ENCODE measurements around the gene KIAA1217. TPM values are rescaled to one million over a fixed set of nuclear protein-coding genes. Genes with fewer than 3 reads are reported as not detected.

KIAA1217 gene
- total and polyA plus RNA-seq, 9 of the 15 experiments (the other 6 are each of a cell fraction or from before 2014, with no cell fraction given), result 0.04 TPM; not detected in 8

DNA sequence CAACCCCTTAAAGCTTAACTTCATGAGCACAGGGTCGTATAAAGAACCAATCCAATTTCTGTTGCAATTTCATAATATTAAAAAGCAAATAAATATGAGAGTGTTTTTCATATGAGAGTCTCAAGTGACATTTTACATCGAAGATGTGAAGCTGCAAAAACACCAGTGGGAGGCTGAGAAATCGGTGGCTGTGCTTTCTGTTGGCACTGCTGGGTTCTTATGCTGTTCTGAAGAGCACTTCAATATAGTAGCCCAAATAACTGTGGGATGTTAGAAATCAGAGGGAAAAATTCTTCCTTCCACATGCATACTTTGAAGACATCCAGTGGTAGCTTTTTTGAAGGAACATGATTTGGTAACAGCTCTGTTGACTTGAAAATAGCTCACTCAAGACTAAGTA lies 269.0 kb downstream of the KIAA1217 start:
- no peak overlapping the region for H3K27ac ChIP-seq (ENCODE audit: extremely low read depth, low read depth, low read length)
- DNase-seq (ENCODE audit: extremely low read depth in 1 of 4, low spot score in 3 of 4), result no peak

More for the DNA sequence above, 269.0 kb downstream of the KIAA1217 start:
- no peaks in the 10 kb centered on the region for H3K9me3 ChIP-seq (replicated peaks; ENCODE audit: control insufficient read depth, insufficient read depth, low read depth, low read length)
- 0 out of 5 replicates have a peak, but pooled peaks cover 0 to 7% of the 10 kb centered on the region in 2 experiments for H3K27me3 ChIP-seq (ENCODE audit: control insufficient read depth in 2 of 2, insufficient read depth in 2 of 2, low read length in 2 of 2)
- no peaks in the 10 kb centered on the region for H3K9me1 ChIP-seq (ENCODE audit: control insufficient read depth, insufficient read depth, low read length)
- intact Hi-C loops (cut with micrococcal nuclease), result no loop called here
- ChIA-PET POLR2A (interaction anchor here (0.6 kb wide), 1 partner anchor 55 kb away, joined by 3 read pairs; no protein-coding TSS in a partner anchor), CTCF (ENCODE audit: low intra/inter-chr PET ratio) (no interaction called here)
- FAIRE-seq (no peak), ATAC-seq (no peak)
- H3K4me1 ChIP-seq (replicated peaks in 1 of 2; ENCODE audit: control insufficient read depth in 2 of 2, insufficient read depth in 2 of 2, low read length in 2 of 2), result no peaks in the 10 kb centered on the region
- in situ Hi-C loops (cut with MboI), result no loop called here
- H3K9ac ChIP-seq (ENCODE audit: insufficient read depth in 1 of 2, low read depth in 2 of 2, low read length in 2 of 2), result no peak overlapping the region
- no peak overlapping the region for H3K4me2 ChIP-seq (ENCODE audit: insufficient read depth, low read length)
- no peaks in the 10 kb centered on the region; the same call in 1 of the 2 replicates for H4K20me1 ChIP-seq (replicated peaks; ENCODE audit: control insufficient read depth, insufficient read depth, low read length)
- BruUV-seq (replicated peaks), result no TSS peak
- no peak overlapping the region for H2AFZ ChIP-seq (ENCODE audit: low read depth, low read length)
- 2% methylated on average over 3 of the region's 3 CpGs for WGBS (ENCODE audit: insufficient coverage, low coverage, missing lambda C conversion rate)
- no peak for TF ChIP-seq ZBTB34 (CRISPR knock-in tag; IDR thresholded peaks at IDR 0.05)
- no peak for TF ChIP-seq E2F5 (CRISPR knock-in tag; IDR thresholded peaks at IDR 0.05)
- TF ChIP-seq LARP7 (IDR thresholded peaks at IDR 0.05), result no peak
- no peak for TF ChIP-seq PHB2 (IDR thresholded peaks at IDR 0.05; ENCODE audit: low read depth)
- TF ChIP-seq, protein P1, sequence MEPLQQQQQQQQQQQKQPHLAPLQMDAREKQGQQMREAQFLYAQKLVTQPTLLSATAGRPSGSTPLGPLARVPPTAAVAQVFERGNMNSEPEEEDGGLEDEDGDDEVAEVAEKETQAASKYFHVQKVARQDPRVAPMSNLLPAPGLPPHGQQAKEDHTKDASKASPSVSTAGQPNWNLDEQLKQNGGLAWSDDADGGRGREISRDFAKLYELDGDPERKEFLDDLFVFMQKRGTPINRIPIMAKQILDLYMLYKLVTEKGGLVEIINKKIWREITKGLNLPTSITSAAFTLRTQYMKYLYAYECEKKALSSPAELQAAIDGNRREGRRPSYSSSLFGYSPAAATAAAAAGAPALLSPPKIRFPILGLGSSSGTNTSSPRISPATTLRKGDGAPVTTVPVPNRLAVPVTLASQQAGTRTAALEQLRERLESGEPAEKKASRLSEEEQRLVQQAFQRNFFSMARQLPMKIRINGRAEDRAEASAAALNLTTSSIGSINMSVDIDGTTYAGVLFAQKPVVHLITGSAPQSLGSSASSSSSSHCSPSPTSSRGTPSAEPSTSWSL (CRISPR knock-in tag; IDR thresholded peaks at IDR 0.05; ENCODE audit: borderline replicate concordance), result no peak
- TF ChIP-seq CHD2 (IDR thresholded peaks at IDR 0.05; ENCODE audit: low read depth, low read length), result no peak
- TF ChIP-seq GTF2A2 (tag; IDR thresholded peaks at IDR 0.05), result no peak
- no peak for TF ChIP-seq ZNF253 (CRISPR knock-in tag; conservative IDR thresholded peaks at IDR 0.05)
- TF ChIP-seq FOXA1 (IDR thresholded peaks at IDR 0.05; ENCODE audit: borderline replicate concordance), result no peak
- no peak for TF ChIP-seq ZNF740 (CRISPR knock-in tag; IDR thresholded peaks at IDR 0.05)
- TF ChIP-seq ZNF740 (tag; IDR thresholded peaks at IDR 0.05), result no peak
- TF ChIP-seq XRCC4 (IDR thresholded peaks at IDR 0.05; ENCODE audit: extremely low read depth, insufficient read depth, insufficient read length), result no peak
- TF ChIP-seq CBFA2T3 (IDR thresholded peaks at IDR 0.05), result no peak
- no peak for TF ChIP-seq ZNF668 (CRISPR knock-in tag; IDR thresholded peaks at IDR 0.05)
- TF ChIP-seq GTF2E2 (tag; IDR thresholded peaks at IDR 0.05), result no peak
- no peak for TF ChIP-seq SOX6 (IDR thresholded peaks at IDR 0.05)
- no peak for TF ChIP-seq TARDBP (IDR thresholded peaks at IDR 0.05)
- no peak overlapping the region for H3K4me3 ChIP-seq
- H3K36me3 ChIP-seq (ENCODE audit: control insufficient read depth, insufficient read depth, low read length), result no peaks in the 10 kb centered on the region
- no peaks in the 10 kb centered on the region for H3K79me2 ChIP-seq (ENCODE audit: control insufficient read depth, insufficient read depth, low read length)
